ENCODE data around the gene TMEM242.

DNA sequence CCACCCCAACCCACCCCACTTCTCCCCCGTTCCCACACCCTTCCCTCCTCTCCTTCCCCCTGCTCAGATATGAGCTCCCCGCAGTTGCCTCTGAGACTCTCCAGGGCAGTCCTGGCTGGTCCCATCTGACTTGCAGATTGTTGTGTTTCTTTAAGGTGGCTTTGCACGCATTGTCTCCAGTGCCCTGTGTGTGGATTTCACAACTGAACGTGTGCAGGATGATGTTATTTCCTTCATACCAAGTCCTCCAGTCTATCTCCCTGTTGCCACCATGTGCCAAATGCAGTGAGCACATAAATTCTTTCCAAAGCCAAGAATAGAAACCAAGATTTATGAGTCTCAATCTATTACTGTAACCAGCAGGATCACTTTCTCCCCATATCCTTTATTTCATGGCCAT, 79.1 kb downstream of the TMEM242 start:
- TF ChIP-seq, protein P1, sequence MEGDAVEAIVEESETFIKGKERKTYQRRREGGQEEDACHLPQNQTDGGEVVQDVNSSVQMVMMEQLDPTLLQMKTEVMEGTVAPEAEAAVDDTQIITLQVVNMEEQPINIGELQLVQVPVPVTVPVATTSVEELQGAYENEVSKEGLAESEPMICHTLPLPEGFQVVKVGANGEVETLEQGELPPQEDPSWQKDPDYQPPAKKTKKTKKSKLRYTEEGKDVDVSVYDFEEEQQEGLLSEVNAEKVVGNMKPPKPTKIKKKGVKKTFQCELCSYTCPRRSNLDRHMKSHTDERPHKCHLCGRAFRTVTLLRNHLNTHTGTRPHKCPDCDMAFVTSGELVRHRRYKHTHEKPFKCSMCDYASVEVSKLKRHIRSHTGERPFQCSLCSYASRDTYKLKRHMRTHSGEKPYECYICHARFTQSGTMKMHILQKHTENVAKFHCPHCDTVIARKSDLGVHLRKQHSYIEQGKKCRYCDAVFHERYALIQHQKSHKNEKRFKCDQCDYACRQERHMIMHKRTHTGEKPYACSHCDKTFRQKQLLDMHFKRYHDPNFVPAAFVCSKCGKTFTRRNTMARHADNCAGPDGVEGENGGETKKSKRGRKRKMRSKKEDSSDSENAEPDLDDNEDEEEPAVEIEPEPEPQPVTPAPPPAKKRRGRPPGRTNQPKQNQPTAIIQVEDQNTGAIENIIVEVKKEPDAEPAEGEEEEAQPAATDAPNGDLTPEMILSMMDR (IDR thresholded peaks at IDR 0.05 in 8 of 11, conservative IDR thresholded peaks at IDR 0.05 in 3 of 11) = no peak
- no peak for TF ChIP-seq POLR2A (IDR thresholded peaks at IDR 0.05)
- no peak for TF ChIP-seq POLR2AphosphoS5 (IDR thresholded peaks at IDR 0.05)

Measured in spleen (tissue), 7 donors.